HG03558 (cell line): ENCODE measurements around the gene FAM120B.

Experiments used
- ATAC-seq: cut with Tn5 transposase; IDR thresholded peaks from one replicate; pipeline ENCODE4 v1.9.1; 2021; ENCODE audit warnings: moderate number of reproducible peaks; ENCODE audit not compliant: unreplicated experiment; ENCODE audit errors: extremely low read depth

Gene FAM120B

DNA sequence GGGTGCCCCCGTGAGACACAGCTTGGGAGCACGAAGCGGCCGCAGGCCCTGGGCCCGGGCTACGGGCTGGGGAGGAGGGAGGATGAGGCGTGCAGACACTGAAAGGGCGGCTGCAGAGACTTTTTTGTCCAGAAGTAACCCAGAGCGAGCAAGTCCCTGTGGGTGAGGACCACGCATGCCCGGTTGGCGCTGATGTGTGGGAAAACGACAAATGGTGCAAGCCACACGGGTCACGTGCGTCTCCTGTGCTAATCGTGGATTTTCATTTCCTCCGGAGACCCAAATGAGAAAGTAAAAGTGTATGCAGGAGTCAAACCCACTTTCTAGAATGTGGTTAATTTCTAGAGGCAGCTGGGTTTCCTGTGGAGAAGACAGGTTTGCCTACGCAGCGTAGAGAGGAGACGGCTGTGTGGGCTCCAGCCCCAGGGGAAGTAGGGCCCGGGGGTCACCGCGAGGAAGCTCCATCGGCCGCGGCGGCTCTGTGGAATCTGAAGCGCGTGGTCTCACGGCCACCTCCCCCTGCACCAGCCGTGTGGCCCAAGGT is 34.7 kb upstream of the FAM120B start:
- peak; percentile 90 for ATAC-seq

DNA sequence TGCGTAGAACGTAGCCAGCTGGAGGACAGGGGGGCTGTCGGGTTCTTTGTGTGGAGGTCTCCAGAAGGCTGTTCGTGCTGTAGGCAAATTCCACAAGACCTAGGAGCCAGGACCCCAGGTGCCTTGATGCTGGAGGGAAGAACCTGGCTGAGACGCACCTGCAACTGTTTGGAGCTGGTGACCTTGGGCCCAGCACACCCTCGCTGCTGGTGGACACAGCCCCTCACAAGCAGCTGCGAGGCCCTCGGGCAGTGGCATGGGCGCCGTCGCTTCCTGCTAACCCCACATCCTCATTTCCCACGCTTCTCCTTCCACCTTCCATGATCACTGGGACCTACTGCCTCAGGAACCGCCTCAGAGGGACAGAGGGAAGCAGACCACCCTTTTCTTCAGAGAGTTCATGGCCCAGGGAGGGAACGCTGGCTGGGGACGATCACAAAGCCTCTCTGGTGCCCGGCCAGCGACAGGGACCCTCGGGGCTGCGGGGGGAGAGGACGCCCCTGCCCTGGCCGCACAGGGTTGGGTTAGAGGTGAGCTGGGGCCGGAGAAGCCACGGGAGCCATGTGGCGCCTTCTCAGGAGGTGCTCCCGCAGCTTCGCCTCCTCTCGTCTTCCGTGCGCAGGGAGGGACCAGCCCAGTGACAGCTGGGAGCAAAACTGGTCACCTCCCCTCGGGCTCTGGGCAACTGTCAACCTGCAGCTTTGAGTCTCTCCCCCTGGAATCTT is 34.1 kb upstream of the FAM120B start:
- ATAC-seq = no peak

DNA sequence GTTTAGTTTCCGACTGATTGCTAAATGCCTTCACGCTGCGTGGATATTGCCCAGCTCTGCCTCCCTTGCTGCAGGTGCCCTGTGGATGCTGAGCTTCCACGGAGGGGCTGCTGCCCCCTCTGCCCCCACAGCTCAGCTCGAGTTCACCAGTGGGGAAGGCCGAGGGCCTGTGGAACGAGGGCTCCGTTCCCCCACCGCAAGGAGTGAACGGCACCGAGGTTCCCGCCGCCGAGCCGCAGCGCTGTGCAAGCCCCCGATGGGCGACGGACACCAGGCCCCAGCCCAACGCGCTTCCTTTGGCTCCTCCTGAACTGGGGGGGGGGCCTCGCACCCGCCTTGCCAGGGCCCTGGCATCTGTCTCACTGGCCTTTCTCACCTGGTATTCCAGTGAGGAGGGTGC is 33.4 kb upstream of the FAM120B start:
- ATAC-seq = no peak

DNA sequence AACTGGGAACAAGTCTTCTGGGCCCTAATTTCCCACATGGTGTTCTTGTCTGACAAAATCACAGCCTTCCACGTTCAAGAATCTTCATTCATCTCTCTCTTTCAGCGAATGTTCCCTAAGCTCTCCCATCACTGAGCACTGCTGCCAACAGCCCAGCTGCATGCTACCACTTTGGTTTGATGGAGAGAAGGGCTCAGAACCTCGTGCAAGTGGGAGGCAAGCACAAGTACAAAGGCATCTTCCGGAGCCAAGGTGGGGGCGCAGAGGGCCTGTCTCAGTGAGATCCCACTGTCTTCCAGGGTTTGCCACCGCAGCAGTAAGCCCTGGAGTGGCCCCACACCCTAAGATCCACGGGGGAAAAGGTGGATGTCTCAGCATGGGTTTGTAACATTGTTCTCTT is 32.9 kb upstream of the FAM120B start:
- ATAC-seq = no peak

DNA sequence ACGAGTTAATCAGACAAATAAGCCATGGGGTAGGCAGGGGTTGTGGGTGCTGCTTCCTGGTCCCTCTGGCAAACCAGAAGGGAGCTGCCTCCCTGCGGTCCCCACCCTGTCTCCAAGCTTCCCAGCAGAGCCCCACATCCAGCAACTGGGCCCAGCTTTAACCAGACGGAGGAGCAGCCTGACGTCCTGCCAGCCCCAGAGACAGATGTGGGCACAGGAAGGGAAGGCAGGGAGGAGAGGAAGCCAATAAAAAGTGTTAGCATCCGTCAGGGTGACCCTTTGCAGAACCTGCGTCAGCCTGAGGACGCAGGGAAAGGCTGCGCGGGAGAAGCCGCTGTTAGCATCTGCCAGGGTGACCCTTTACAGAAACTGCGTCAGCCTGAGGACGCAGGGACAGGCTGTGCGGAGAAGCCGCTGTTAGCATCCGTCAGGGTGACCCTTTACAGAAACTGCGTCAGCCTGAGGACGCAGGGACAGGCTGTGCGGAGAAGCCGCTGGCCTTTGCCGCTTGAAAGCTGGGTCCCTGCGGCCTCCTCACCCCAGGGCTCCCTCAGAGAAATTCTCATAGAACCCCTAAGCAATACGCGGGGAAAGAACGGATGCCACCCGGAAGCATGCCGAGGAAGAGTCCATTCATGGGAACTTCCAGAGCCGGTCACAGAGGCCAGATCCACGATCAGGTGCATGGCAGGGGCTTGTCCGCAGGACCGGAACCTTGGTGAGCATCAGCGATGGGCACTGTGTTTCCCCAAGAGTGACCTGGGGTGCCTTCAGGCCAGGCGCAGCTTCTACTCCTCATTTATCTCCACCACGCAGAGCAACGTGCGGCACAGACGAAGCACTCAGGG is 31.6 kb upstream of the FAM120B start:
- no peak for ATAC-seq

DNA sequence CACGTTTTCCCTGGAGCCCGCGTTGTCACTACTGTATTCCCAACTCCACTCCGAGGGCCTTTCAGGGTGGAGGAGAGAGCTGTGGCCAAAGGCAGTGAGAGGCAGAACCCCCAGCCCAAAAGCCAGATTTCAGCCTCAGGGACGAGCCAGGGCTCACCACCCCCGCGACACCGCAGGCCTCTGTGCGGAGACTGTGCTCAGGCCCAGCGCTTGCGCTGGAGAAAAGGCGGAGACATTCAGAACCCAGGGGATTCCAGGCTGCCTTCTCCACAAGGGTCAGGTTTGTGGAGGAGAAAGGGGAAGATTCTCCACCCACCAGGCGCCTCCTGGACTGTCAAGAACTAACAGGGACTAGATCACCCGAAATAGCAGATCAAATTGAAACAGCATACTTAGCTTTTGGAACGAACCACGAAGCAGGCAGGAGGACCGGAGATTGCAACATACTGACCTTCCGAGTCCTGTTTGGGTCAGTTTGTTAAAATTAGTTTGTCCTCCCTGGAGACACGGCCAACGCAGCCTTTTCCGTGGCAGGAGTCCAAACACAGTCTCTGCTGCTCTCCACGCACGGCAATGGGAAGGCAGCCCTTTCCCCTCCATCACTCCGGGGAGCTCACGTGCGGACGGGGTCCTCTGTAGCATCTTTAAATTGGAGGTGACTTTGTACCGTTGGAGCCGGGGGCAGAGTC is 30.0 kb upstream of the FAM120B start:
- no peak for ATAC-seq

DNA sequence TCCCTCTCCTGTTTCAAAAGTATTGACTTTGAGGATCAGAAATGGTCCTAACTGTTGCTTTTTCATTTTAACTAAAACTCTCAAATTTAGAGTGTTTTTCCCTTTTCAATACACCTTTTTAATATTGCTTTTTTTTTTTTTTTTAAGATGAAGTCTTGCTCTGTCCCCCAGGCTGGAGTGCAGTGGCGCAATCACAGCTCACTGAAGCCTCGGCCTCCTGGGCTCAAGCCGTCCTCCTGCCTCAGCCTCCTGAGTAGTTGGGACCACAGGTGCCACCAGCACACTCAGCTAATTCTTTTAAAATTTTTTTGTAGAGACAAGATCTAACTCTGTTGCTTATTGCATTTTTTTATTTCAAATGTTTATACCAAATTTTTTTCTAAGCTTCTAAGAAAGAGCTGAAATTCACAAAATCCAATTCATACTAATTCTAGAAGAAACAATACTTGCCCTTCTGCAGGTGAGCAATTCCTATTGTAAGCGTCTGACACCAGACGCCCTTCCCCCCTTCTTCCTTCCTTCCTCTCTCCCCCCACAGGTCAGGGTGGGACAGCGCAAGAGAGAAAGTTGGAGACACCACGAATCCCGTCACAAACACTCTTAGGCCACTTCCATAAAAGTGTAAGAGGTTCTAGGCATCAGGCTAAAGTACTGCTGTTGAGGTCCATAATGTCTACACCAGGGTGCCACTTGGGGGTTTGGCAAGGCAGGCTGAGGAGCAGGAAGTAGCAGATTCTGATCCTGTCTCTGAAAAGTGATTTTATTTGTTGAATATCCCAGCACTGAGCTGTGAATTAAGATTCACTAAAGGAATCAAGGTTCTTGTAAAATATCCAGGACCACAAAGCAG is 28.4 kb upstream of the FAM120B start:
- ATAC-seq = no peak

DNA sequence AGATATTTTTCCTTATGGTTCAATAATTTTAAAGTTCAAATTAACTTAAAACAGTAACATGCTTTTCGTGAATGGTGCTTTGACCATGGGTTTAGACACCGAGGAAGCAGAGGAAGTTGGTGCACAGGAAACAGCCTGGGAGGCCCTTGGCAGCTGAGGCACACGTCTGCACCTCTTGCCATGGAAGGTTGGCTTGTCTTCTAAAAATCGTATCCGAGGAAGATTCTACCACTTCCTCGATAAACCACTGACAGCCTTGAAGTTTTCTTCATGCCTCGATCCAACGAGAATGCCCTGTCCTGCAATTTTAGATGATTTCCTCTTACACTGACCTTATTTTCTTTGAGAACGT is 27.8 kb upstream of the FAM120B start:
- ATAC-seq = no peak

DNA sequence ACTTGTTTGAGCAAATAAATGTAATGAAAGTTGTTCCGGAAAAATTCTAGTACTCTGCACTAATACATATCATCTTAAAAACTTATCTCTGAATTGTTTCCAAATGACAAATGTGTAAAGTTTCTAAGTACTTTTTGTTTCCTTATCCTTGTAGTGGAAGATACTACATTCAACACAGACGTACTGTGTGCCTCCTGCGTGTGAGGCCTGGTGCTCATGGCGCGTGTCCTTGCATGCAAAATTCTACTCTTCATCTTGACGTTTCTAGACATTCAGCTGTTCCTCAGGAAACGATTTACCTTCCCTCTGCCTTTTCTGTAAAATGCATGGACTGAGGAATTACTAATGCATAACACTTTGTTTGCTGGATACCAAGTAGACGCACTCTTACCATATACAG is 27.1 kb upstream of the FAM120B start:
- ATAC-seq = no peak

DNA sequence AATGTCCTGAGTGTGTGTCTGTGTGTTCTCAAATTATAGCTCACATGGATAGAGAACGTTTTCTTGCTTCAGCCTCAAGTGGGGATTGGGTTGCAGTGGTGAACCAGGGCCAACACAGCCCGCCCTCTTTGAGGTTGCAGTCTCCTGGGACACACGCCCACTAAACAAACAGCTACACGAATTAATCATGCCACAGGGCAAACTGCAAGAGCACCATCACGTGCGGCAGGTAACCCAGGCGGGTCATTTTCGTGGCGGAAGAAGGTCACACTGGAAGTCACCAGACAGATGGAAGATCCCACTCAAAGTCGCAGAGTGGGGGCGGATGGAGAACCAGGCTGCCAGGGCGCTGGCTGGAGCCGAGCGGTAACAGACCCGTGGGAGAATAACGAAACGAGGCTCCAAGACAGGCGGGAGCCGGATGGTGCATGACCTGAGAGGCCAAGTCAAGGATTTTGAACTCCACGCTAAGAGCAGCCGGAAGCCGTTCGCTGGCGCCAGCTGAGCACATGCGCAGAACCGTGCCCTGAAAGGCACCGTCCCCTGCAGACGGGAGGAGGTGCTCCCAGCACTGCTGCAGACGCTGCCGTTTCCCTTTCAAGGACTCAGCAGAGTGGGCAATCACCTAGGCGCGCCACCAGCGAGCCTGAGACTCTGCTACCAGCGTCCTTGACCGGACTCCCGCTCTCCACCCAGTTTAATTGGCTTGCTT is 26.4 kb upstream of the FAM120B start:
- no peak for ATAC-seq

DNA sequence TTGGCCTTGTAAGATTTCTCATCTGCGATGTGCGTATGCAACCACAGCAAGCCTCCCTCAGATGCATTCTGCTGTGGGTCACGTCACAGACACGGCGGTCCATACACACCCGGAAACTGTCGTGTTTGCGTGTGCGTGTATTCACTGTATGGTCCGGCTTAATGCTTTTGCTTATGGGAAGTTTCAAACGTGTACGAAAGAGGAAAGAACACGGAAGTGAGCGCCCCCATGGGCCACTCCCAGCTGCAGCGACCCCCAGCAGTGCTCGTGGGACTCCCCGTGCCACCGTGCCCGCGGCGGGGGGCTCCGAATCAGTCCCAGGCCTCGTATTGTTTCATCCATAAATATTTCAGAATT is 25.9 kb upstream of the FAM120B start:
- no peak for ATAC-seq

DNA sequence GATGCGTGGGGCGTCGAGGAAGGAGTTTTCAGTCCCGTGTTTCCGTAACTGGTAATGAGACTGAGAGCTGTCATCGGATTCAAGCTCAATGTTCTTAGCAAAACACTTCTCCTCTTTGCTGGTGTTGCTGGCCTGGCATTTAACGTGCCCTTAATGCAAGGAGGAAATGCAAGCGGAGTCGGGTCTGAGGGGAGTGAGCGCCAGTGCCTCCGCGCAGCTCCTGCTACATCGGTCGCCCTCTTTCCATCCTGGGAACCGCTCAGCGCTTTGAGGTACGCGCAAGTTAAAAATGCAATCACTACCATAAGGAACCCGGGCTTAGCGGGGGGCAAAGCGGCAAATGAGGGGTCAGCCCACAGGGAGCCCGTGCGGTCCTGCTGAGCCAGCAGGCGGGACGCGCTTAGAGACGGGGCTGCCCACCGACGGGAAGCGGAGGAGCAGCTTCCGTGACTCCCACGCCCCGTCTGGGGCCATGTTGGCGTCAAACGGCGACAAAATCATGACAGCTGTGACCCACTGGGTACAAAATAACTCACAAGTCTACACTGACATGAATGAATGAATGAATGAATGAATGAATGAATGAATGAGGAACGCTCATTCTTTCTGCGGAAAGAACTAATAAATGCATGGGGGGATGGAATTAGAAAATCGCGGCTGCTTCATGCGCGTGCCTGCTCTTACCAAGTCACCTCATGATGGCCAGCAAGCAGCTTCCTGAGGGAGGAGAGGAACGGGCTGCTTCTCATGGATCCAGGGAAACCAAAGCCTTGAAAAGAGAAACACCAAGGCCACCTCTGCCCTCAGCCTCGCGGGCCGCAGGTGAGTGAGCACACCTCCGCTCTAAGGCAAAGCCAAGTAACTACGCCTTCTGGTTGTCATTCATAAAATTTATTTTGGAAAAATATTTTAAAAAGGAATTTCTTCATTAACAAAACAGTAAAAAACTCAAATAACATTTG is 24.9 kb upstream of the FAM120B start:
- ATAC-seq = no peak

DNA sequence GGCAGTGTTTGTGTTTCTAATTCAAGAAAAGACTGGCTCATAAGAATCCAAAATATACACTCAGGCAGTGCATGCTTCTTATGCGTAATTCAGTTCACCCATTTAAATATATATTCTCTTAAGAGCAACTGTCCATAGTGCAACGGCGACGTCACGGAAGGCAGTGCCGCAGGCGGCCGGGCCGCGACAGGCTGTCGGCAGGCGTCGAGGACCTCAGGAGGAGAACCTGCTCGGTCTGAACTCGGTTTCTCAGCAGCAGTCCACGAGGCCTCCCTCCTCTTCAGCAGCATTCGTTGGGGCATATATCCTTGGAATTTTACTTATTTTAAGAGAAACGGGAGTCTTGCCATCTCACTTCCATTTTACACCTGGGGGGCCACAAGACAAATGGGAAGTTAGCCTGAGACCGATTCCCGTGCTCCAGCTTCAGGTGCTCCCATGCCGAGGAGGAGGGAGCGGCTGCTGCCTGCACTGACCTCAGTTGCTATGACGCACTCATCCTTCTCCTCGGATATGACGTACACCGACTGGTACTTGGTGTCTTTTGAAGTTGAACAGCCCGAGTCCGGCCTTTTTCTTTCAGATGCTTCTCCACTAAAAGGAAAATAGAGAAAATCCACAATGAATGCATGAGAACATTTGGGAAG is 23.9 kb upstream of the FAM120B start:
- no peak for ATAC-seq

DNA sequence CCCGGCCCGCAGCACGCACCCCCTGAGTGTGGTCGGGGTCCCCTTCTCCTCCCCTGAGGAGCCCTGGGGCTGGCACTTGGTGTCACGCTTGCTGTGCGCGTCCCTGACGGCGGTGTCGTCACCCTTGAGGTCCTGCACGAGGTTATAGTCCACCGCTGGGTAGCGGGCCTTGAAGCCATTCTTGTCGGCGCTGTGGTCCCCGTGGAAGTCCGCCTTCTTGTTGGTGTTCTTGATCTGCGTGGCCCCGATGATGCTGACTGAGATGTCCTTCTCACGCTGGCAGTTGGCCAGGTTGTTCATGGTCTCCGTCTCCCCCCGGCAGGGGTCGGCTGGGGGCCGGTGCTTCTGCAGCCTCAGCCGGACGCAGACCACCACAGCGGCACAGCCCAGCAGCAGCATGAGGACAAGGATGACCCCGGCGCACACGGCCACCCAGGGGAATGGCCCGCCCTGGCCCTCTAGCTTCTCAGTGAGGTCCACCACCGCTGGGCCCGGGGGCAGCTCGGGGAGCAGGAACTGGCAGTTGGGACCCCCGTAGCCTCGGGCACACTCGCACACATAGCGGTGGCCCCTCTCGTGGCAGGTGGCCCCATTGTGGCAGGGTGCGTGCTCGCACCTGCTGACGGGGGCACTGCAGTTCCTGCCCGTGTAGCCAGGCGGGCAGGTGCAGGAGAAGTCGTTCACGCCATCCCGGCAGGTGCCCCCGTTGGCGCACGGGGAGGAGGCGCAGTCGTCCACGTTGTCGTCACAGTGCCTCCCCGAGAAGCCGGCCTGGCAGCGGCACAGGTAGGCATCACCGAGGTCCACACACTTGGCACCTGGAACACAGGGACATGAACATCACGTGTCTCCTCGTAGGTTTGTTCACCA is 23.1 kb upstream of the FAM120B start:
- ATAC-seq = no peak

DNA sequence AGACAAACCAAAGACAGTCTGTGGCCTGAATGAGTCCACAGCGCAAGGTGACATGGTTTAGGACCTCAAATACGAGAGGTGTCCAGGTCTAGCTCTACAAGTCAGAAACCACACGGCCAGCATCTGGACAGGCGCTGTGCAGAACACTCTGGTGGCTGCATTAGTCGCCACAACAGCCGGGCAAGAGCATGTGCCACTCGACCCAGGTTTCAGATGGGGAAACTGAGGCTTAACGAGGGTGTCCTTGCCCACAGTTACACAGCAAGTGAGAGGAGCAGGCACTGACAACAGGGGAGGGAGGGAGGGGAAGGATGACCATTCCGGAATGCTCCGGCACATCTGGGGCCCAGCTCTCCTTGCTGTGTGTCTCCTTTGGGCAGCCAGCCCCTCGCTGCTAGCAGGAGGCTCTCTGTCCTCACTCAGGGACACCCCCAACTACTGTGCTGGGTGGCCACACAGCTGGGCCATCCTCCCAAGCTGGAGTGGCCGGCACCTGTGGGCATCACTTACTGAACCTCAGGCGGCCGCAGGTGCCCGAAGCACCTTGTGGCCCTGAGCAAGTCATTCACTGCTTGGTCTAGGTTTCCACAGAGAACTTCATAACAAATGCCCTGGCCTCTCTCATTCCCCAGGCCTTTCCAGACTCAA is 22.3 kb upstream of the FAM120B start:
- no peak for ATAC-seq

DNA sequence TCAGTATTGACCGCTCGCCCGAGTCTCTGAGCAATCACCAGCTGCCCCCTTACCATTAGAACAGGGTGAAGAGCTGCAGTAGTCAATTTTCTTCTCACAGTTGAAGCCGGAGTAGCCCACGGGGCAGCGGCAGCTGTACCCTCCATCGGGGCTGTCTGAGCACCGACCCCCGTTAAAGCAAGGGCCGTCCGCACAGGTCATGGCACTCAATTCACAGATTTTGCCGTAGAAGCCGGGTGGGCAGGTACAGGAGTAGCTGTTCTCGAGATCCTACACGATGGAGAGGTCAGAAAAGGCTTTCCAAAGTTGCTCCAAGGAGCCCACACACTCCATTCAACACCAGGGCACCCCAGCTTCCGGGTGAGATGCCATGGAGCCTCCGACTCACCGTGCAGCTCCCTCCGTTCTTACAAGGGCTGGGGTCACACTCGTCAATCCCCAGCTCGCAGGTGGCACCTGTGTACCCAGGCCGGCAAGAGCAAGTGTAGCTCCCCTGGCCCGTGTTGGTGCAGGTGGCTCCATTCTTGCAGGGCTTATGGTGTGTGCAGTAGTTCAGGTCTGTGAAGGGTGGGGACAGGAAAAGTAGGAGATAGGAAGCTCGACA is 21.6 kb upstream of the FAM120B start:
- ATAC-seq = no peak
